Measurements from ENCODE around the gene NPPB.

Gene NPPB

DNA sequence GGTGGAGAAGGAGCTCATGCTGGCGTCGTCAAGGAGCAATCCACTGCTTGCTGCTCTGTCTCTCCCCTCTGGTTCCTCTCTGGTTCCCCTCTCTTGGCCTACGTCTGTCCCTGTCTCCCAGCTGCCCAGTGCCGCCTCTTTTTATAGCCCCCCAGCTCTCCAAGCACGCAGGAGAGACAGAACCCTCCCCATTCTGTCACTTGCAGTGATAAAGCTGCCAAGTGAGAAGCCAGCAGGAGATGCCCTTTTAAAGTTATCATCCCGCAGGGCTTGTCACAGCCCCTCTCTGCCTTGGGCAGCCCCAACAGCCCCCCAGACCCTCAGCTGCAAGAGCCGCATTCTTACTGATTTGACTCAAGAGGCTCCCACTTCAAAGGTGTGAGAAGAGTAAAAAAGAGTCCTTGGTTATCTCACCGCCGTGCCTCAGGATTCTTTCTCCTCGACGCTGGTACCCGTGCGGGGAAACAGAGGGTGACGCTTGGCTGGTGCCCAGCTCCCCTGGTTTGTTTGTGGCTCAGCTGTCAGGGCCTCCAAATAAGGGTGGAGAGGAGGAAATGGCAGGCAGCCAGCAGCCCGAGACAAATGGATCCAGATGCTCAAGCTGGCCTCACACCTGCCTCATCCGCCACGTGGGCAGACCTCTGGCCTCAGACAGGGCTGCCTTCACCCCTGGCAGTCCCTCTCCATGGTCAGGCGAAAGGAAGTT, 10.9 kb downstream of the NPPB start, which contains the start of gene NPPA:
NPPA (minus strand) TSS at position 117 of the 706 bp plus-strand sequence; CDS start at position 18, 99 bp downstream.
- TF ChIP-seq, protein P1, sequence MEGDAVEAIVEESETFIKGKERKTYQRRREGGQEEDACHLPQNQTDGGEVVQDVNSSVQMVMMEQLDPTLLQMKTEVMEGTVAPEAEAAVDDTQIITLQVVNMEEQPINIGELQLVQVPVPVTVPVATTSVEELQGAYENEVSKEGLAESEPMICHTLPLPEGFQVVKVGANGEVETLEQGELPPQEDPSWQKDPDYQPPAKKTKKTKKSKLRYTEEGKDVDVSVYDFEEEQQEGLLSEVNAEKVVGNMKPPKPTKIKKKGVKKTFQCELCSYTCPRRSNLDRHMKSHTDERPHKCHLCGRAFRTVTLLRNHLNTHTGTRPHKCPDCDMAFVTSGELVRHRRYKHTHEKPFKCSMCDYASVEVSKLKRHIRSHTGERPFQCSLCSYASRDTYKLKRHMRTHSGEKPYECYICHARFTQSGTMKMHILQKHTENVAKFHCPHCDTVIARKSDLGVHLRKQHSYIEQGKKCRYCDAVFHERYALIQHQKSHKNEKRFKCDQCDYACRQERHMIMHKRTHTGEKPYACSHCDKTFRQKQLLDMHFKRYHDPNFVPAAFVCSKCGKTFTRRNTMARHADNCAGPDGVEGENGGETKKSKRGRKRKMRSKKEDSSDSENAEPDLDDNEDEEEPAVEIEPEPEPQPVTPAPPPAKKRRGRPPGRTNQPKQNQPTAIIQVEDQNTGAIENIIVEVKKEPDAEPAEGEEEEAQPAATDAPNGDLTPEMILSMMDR (IDR thresholded peaks at IDR 0.05; ENCODE audit: control insufficient read depth, extremely low read depth, insufficient read depth): no peak
- no peak for DNase-seq (ENCODE audit: low read depth)
- H3K4me3 ChIP-seq (ENCODE audit: low read depth, low read length): no peak within 1 kb of the TSS

DNA sequence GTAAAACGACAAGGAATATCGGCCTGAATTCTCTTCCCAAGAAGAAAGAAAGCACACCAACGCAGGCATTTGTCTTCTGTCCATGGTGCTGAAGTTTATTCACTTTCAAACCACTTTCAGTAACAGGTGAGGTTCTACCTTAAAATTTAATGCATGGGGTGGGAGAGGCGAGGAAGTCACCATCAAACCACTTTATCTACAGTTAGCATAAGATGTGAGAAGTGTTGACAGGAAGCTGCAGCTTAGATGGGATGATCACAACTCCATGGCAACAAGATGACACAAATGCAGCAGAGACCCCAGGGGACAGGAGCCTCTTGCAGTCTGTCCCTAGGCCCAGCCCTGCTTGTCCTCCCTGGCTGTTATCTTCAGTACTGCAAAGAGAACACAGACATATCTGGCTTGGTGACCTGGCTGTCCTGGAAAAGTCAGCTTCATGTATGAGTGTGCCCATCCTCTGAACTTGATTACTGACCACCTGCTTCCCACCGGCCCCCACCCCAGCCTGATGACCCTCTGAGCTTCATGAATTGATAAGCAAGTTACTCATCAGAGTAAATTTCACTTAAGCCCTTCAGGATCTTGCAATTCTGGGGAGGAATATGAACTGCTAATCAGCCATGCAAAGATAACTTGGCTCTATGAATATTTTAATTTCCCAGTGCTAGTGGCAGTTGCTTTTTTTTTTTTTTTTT, 13.0 kb downstream of the NPPB start:
- no peak overlapping the region for H3K4me3 ChIP-seq (ENCODE audit: low read depth, low read length)
- peak; percentile 3 for DNase-seq (ENCODE audit: low read depth)
- TF ChIP-seq, protein P1 (IDR thresholded peaks at IDR 0.05; ENCODE audit: control insufficient read depth, extremely low read depth, insufficient read depth): no peak

- no peak for DNase-seq (ENCODE audit: low read depth)
- H3K4me3 ChIP-seq (ENCODE audit: low read depth, low read length): no peak overlapping the region
- TF ChIP-seq, protein P1 (IDR thresholded peaks at IDR 0.05; ENCODE audit: control insufficient read depth, extremely low read depth, insufficient read depth): no peak
Measured at GRCh38 chr1:11842154-11843041, 16.3 kb downstream of the NPPB start.

- no peak overlapping the region for H3K4me3 ChIP-seq (ENCODE audit: low read depth, low read length)
- TF ChIP-seq, protein P1 (IDR thresholded peaks at IDR 0.05; ENCODE audit: control insufficient read depth, extremely low read depth, insufficient read depth): no peak
- no peak for DNase-seq (ENCODE audit: low read depth)
Measured at GRCh38 chr1:11841245-11842153, 17.2 kb downstream of the NPPB start.

GRCh38 chr1:11839727-11840705, 18.7 kb downstream of the NPPB start:
- no peak overlapping the region for H3K4me3 ChIP-seq (ENCODE audit: low read depth, low read length)
- TF ChIP-seq, protein P1 (IDR thresholded peaks at IDR 0.05; ENCODE audit: control insufficient read depth, extremely low read depth, insufficient read depth): no peak
- DNase-seq (ENCODE audit: low read depth): no peak

All from LNCaP clone FGC (cell line).